GM12801 (cell line): ENCODE data around the gene REX1BD.

Source experiments
- CTCF ChIP-seq: IDR thresholded peaks from one replicate; pipeline ENCODE4 v1.5.1; 2011; ENCODE audit warnings: control low read depth; ENCODE audit not compliant: insufficient read length; ENCODE audit errors: extremely low read depth

Gene REX1BD

DNA sequence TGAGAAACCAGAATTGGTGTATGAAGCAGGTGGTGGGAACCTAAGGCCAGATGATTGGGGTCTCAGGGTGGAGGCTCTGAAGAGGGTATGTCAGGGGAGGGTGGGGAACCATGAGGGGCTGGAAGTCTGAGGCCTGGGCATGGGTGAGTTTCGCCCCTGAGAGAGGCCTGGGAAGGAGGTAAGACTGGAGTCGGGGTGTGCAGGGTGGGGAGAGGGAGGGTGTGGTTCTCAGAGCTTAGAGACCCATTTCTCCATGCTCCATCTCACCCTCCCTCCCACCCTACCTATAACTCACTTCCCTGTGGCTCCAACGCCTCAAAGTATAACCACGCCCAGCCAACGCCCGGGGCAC, 47.2 kb downstream of the REX1BD start:
- no peak for TF ChIP-seq CTCF

- TF ChIP-seq CTCF = no peak
These were observed 47.8 kb downstream of the REX1BD start for GRCh38 chr19:18636183-18636968.

DNA sequence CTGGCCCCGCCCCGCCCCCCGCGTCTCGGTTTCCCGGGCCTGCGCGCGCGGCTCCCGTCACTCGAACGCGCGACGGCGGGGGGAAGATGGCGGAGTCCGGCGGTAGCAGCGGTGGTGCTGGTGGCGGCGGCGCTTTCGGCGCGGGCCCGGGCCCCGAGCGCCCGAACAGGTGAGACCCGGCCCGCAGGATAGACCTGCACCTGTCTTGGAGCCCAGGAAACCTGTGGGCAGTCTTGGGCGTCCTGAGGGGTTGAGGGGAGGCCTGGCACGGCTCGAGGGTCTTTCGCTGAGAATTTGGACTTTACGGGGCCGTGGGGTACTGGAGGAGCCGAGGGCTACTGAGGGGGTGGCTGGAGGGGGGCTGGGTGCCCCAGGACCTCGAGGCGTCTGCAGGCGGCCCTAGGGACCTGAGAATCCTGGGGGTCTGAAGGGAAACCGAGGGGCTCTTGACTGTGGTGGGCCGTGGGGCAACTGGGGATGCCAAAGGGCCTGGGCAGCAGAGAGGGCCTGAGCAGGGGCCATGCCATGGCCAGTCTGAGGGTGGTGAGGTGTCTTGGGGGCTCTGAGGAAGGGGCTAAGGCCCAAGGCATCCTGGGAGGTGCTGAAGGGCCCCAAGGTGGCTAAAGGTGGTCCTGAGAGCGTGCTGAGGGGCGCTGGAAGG, 48.5 kb downstream of the REX1BD start, which contains the start of gene KLHL26:
TSS of gene KLHL26 (plus strand) at position 60 of the 661 bp plus-strand sequence. CDS start at position 87, 27 bp downstream.
- no peak for TF ChIP-seq CTCF

- TF ChIP-seq CTCF = no peak
These were observed 49.4 kb downstream of the REX1BD start for GRCh38 chr19:18637673-18638630.

GRCh38 chr19:18639706-18640243, 51.2 kb downstream of the REX1BD start:
- no peak for TF ChIP-seq CTCF
